NCI-H748 (cell line): ENCODE data around the gene TSG101.

Experiments used
- DNase-seq: peaks from one replicate; lab custom pipeline; 2025; ENCODE audit not compliant: unreplicated experiment; lab: John Stamatoyannopoulos, UW

Gene TSG101

DNA sequence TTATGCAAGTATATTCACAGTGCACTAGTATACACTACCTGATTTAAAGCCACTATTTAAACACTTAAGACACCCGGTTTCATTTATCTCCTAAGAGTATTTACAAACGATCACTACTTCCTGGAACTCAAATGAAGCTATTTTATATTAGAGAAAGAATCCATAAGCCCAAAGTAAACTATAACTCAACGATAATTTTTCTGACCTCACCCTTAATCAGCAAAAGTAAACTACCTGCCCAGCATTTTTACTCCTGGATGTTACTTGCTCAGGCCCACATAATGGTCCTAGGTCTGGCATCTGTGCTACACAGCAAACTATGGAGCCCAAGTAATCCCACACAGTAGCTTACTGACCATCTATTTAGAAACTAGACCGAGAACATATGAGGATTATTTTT, 33.4 kb downstream of the TSG101 start:
- no peak for DNase-seq

DNA sequence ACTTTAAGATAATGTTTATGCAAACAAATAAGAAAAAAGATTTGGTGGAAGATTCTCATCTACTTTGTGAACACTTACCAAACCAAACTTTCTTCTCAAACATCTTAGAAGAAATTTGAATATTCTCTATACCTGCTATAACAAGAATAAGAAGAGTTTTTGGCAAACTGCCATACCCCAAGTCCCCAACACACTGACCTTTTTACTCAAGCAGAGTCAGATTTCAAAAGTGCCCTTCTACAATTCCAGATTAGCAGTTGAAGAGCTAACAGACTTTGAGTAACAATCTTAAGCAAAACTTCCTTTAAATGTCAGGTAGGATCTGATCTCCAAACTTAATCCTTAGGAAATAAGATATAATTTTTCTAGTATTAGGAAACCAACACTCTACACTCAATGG, 33.9 kb downstream of the TSG101 start:
- DNase-seq = no peak

DNA sequence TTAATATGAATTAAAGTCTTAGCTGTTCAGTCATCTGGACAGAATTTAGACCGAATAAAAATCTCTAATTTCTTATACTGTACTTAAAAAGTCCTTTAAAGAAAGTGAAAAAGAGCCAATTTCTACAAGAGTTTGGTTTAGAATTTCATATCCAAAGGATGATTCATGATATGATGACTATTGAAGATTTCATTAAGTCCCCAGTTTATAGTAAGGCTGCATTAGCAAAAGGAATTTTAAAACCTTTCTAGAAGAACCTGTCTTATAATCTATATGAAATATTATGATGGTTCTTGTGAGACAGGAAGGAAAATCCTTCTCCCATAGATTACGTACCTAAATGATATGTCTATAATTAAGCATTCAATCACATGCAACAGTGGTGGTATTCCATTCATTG, 34.8 kb downstream of the TSG101 start:
- no peak for DNase-seq

DNA sequence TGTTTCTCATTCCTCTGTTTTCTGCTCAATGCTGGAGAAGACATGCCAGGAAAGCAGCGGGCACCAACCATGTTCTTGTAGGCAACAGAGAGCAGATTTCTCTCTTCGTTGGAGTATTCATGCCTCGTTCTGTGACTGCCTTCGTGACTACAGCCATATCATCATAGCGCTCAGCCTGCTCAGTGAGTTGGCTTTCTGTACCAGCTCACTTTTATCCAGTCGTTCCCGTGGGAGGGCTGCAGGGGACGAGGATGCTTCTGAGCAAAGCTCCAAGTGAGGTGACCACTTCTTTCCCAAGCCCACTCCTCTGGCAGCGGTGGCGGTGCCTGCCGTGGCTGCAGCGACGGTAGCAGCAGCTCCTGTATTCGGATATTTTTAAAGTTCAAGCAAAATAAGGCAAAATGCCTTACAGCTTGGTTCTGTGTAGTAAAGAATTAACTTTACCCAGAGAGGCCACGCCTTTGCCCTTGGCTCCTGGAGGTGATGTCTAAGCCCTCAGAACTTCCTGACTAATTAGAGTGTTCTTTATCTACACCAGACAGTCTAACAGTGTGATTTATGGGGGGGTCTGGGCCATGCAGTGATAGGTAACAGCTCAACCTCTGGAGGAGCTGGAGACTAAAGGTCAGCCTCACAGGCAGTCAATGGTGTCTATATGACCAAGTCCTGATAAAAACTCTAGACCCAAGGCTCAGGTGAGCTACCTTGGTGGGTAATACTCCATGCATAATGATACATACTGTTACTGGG, 35.8 kb downstream of the TSG101 start:
- DNase-seq = no peak

DNA sequence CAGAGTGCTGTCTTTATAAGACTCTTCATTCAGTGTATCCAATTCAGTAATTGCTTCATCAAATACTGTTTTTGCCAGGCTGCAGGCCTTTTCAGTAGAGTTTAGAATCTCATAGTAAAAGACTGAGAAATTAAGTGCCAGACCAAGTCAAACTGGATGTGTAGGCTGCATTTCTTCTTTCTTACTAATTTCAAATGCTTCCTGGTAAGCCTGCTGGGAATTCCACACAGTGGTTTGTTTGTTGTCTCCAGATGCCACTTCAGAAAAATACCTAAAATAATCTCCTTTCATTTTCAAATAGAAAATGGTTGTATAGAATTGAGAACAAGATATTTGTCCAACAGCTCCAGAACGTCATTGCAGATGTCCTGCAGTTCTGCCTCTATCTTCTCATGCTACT, 36.4 kb downstream of the TSG101 start:
- DNase-seq = no peak

DNA sequence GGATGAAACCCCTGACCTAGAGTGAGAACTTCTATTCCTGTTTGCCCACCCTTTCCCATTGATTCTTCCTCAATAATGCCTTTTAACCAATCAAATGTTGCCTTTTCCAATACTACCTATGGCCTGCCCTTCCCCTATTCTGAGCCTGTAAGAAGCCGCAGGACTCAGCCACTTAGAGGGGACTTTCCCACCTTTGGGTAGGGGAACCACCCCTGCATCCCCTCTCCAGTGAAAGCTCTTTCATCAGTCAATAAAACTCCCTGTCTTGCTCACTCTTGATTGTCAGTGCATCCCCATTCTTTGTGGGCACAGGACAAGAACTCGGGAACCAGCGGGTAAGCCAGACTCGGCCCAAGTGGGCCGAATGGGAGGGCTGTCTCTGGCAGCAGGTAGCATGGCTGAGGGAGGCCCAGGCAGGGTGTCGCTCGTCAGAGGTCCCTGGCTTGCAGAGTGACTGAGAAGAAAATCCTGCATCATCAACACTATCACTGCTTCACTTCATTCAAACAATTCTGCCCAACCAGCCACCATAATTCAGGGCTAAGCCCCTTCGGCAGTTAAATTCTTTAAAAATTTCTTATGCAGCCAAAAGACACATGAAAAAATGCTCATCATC, 40.7 kb downstream of the TSG101 start:
- DNase-seq = no peak

DNA sequence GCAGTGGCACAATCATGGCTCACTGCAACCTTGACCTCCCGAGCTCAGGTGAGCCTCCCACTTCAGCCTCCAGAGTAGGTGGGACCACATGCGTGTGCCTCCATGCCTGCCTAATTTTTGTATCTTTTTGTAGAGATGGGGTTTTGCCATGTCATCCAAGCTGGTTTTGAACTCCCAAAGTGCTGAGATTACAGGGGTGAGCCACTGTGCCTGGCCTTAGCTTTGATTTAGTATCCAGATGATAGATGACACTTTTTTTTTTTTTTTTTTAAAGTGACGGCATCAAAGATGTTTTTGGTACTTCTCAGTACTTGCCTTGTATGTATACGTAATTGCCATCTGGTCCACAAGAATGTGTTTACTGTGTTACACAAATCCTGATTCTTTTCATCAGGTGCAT, 47.7 kb downstream of the TSG101 start:
- no peak for DNase-seq

DNA sequence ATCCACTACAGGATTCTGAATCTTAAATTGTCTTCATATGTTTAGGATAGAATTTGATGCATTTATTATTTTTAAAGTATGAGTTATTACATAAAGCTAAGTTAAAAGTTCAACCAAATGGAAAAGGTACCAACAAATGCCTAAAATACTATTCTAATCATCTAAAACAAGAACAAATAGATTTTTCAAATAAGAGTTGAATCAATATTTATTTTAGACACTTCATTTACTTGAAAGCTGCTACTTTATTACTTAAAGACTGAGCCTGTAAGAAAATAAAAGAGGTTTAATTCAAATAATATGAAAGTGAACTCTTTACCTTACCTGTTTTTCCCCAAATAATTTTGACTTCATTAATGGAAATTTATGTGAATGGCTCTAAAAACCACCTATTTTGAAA, 54.2 kb downstream of the TSG101 start:
- DNase-seq = no peak

DNA sequence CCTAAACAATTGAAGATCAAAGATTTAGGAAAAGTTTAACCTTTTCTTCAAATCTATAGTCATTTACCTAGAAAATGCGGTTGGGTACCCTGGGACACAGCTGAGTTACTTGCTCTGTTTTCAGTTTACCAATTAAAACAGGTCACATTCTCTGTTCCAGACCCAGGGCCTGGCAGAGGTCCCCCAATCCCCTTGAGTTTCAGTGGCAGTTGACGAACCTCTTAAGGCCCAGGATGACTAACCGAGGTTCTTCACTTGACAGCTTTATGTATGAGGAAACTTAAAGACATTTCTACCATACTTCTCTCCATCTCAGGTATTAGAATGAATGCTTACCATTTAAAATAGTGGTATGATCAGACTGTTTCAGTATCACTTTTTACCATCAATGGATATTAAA, 54.7 kb downstream of the TSG101 start:
- DNase-seq = no peak

DNA sequence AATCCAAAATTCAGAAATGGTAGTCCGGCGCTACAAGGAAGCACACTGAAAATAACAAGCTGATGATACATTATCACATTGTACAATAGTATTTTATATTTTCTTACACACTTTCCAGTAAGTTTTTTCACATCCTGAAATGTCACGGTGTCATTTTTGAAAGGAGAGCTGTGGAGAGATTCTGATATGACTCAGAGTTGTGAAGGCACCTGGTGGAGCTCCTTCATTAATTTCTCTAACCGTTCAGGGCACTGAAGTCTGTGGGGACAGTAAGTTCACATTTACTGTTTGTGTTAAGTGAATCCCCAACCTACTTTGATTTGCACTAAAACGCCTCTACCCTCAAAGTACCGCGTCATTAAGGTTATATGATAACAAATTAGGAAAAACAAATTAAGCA, 57.8 kb downstream of the TSG101 start:
- DNase-seq = no peak

DNA sequence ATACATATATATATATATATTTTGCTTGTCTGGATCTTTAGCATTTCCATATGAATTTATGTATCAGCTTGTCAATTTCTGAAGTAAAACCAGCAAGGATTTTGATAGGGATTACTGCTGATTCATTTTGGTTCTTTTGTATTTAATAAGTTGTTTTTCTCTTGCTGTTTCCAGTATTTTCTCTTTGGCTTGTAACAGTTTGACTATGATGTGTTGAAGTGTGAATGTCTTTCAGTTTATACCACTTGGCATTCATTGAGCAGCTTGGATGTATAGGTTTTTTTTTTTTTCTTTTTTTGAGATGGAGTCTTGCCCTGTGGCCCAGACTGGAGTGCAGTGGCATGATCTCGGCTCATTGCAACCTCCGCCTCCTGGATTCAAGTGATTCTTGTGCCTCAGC, 58.7 kb downstream of the TSG101 start:
- no peak for DNase-seq

DNA sequence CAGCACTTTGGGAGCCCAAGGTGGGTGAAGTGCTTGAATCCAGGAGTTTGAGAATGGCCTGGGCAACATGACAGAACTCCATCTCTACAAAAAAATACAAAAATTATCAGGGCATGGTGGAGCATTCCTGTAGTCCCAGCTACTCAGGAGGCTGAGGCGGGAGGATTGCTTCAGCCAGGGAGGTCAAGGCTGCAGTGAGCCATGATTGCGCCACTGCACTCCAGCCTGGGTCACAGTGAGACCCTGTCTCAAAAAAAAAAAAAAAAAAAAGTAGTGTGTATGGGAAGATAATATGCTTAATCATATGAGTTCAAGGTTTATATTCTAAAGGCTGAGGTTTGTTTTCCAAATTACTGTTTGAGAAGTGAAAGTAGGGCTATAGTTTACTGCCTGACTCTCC, 60.3 kb downstream of the TSG101 start:
- no peak for DNase-seq

DNA sequence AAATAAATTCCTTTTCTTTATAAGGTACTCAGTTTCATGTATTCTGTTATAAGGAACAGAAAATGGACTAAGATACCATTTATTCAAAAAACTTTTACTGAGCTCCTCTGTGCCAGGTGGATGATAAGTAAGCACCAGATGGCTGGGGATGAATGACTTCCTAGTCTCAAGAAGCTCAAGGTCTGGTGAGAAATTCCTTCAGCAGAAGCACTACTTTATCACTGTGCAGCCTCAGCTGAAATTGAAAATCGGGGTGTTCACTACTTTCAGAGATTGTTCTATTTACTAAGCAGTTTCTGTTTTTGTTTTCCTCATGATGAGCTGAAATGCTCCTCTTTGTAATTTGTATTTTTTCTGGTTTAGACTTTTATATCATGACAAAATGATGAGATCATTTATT, 63.3 kb downstream of the TSG101 start:
- DNase-seq = no peak

DNA sequence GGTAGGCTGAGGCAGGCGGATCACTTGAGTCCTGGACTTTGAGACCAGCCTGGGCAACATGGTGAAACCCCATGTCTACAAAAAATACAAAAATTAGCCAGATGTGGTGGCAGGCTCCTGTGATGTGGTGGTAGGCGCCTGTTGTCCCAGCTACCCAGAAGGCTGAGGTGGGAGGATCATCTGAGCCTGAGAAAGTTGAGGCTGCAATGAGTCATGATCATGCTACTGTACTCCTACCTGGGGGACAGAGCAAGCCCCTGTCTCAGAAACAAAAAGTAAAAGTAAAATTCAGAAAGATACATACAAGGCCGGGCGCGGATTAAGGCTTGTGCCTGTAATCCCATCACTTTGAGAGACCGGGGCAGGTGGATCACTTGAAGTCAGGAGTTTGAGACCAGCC, 64.8 kb downstream of the TSG101 start:
- DNase-seq = no peak

DNA sequence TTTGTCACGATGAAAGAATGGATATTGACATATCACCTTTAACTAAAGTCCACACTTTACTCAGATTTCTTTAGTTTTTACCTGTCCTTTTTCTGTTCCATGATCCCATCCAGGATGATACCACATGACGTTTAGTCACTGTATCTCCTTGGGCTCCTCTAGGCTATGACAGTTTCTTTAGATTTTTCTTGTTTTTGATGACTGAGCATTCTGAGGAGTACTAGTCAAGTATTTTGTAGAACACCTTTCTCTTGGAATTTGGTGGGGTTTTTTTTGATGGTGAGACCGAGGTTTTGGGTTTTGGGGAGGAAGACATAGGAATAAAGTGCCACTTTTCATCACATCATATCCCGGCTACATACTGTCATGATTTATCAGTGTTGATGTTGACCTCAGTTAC, 67.1 kb downstream of the TSG101 start:
- no peak for DNase-seq

DNA sequence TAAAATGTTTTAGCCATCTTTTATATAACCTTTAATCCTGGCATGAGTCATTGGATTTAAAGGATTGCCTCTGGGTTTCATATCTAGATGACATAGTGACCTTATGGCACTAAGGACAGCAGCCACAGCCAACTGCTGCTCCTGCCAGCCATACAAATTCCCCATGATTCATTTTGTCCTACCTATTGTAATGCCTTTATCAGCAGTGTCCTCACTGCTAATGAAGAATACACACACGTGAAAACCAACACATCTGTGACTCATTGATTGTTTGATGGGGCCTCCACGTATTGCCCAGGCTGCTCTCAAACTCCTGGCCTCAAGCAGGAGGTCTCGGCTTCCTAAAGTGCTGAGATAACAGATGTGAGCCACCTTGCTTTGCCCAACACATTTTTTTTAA, 69.3 kb downstream of the TSG101 start:
- DNase-seq = no peak

DNA sequence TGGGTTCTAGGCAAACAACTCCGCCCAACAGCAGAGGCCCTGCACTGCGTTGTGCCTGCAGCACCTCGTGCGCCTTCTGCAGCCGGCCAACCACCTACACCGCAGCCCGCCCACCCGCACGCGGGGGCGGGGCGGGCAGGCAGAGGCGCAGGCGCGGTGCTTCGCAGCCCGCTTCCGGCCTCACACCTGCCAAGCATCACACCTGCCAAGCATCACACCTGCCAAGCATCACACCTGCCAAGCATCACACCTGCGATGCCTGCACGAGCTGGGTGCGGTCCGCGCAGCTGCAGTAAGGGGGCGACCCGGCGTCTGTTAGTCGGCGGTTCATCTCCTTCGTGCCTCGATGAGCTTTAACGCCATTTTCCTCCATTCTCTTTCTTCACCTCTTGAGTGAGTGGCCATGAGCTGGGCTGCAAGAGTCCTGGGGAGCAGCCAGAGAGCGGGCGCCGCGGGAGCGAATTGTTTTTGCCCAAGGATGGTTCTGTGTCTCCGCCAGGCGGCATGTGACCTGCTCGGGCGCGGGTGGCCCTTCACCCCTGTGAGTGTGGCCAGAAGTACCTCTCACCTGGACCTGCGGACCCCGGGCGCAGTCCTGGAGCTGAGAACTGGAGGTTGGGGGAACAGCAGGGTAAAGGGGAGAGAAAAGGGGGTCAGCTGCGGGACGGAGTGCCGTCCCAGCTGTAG, 70.9 kb downstream of the TSG101 start, which contains the start of gene LDHAL6A:
Gene LDHAL6A (plus strand): TSS at position 171 of the 687 bp plus-strand sequence. CDS start 825 bp downstream, outside the sequence.
- DNase-seq = no peak

DNA sequence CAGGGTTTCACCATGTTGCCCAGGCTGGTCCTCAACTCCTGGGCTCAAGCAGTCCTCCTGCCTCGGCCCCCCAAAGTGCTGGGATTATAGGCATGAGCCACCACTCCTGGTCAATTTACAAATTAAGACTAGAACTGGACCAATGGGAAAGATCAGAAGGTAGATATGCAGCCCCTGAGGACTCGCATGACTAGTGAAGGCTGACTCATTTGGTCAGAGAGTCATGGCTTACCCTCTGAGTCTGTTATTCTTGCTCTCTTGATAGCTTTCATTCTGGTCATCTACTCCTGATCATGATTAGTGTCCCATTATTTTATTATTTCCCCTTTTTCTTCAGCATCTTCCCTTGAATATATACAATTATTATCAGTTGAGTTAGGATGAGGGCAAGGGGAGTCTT, 73.8 kb downstream of the TSG101 start:
- no peak for DNase-seq

DNA sequence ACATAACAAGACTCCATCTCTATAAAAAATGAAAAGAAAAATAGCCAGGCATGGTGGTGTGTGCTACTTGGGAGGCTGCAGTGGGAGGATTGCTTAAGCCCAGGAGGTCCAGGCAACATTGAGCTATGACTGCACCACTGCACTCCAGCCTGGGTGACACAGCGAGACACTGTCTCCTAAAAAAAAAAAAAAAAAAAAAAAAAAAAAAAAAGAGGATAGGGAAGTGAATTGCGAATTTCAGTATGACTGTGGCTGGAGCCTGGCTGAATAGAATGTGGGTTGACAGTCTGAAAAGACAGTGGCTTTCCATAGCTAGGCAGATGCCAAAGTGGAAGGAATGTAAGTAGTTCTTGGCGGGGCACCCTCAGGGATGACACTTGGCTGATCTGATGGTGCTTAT, 77.5 kb downstream of the TSG101 start:
- DNase-seq = no peak

DNA sequence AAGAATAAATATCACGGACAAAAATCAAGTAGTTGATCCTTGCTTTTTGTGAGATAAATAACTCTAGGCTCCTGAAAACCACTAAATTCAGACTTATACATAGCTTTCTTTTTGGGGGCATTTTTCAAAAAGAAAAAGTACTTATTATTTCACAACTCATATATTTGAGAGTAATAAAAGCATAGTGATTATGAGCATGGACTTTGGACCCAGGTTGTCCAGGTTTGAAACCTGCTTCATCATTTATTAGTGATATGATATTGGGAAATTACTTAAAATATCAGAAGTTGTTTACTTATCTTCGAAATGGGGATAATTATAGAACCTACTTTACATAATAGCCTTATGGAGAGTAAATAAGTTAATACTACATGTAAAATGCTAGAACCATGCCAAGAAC, 88.1 kb downstream of the TSG101 start:
- DNase-seq = no peak
